ENCODE data around the gene DEAF1. TPM values are rescaled to one million over a fixed set of nuclear protein-coding genes. Genes with fewer than 3 reads are reported as not detected.

DEAF1 gene
- total and polyA plus RNA-seq, 2 donors (not counting 1 experiment from before 2014, with no cell fraction given): 9.7 to 38.3 TPM

DNA sequence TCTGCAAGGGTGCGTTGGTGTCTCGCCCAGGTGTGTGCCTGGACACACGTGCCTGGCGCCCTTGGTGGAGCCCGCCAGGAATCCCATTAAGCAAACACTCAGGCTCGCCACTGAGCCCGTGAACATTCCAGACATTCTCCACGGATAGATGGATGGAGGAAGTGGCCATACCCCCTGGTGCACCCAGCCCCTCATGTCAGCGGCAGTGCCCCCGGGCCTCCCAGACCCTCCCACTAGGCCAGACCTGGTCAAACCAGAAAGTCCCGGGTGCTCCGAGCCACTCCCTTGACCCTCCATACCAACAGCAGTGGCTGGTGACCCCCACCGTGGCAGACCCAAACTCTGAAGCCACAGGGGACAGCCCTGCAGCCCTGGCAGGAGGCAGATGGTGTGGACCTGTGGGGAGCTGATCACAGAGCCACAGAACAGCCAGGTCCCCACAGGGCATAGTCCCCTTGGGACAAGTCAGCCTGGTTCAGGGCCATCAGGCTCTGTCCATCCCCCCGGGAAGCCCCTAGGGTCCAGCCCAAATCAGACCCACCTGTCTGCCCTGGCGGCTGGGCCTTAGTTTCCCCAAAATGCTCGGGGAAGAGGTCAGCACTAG lies 12.9 kb upstream of the DEAF1 start:
- H3K4me3 ChIP-seq (replicated peaks in 1 of 4; ENCODE audit: control extremely low read depth in 1 of 4, insufficient read depth in 1 of 4, low read depth in 3 of 4, low read length in 4 of 4): no peak overlapping the region
- no peaks in the 10 kb centered on the region for H4K20me1 ChIP-seq (ENCODE audit: control insufficient read depth, extremely low read depth, insufficient read depth, low read length)
- peaks cover 4% of the 10 kb centered on the region for H3K36me3 ChIP-seq (ENCODE audit: control insufficient read depth, insufficient read depth, low read length)
- H3K9ac ChIP-seq (ENCODE audit: insufficient read depth, low read length): no peak overlapping the region
- peaks cover 11% of the 10 kb centered on the region for H3K4me1 ChIP-seq (ENCODE audit: control insufficient read depth, extremely low read depth, insufficient read depth, low read length)
- no peaks in the 10 kb centered on the region for H3K9me3 ChIP-seq (ENCODE audit: control insufficient read depth, insufficient read depth, low read depth, low read length)
- TF ChIP-seq, protein P1, sequence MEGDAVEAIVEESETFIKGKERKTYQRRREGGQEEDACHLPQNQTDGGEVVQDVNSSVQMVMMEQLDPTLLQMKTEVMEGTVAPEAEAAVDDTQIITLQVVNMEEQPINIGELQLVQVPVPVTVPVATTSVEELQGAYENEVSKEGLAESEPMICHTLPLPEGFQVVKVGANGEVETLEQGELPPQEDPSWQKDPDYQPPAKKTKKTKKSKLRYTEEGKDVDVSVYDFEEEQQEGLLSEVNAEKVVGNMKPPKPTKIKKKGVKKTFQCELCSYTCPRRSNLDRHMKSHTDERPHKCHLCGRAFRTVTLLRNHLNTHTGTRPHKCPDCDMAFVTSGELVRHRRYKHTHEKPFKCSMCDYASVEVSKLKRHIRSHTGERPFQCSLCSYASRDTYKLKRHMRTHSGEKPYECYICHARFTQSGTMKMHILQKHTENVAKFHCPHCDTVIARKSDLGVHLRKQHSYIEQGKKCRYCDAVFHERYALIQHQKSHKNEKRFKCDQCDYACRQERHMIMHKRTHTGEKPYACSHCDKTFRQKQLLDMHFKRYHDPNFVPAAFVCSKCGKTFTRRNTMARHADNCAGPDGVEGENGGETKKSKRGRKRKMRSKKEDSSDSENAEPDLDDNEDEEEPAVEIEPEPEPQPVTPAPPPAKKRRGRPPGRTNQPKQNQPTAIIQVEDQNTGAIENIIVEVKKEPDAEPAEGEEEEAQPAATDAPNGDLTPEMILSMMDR (conservative IDR thresholded peaks at IDR 0.05 in 1 of 2, IDR thresholded peaks at IDR 0.05 in 1 of 2; ENCODE audit: low read depth in 1 of 2, low read length in 2 of 2): no peak
- TF ChIP-seq EZH2 (IDR thresholded peaks at IDR 0.05; ENCODE audit: low read length, missing control alignments): no peak
- H3K27me3 ChIP-seq (ENCODE audit: control insufficient read depth, insufficient read depth, low read length): no peaks in the 10 kb centered on the region
- peak in 1 of 2 donors; percentile 27 for DNase-seq (ENCODE audit: low read depth in 2 of 2)
- H3K27ac ChIP-seq (ENCODE audit: insufficient read depth, low read length): no peak overlapping the region
- H3K79me2 ChIP-seq (ENCODE audit: control insufficient read depth, insufficient read depth, low read length): no peaks in the 10 kb centered on the region
- no peak overlapping the region for H2AFZ ChIP-seq (ENCODE audit: low read length)
- H3K4me2 ChIP-seq (ENCODE audit: extremely low read depth, insufficient read depth, low read length): no peak overlapping the region

DNA sequence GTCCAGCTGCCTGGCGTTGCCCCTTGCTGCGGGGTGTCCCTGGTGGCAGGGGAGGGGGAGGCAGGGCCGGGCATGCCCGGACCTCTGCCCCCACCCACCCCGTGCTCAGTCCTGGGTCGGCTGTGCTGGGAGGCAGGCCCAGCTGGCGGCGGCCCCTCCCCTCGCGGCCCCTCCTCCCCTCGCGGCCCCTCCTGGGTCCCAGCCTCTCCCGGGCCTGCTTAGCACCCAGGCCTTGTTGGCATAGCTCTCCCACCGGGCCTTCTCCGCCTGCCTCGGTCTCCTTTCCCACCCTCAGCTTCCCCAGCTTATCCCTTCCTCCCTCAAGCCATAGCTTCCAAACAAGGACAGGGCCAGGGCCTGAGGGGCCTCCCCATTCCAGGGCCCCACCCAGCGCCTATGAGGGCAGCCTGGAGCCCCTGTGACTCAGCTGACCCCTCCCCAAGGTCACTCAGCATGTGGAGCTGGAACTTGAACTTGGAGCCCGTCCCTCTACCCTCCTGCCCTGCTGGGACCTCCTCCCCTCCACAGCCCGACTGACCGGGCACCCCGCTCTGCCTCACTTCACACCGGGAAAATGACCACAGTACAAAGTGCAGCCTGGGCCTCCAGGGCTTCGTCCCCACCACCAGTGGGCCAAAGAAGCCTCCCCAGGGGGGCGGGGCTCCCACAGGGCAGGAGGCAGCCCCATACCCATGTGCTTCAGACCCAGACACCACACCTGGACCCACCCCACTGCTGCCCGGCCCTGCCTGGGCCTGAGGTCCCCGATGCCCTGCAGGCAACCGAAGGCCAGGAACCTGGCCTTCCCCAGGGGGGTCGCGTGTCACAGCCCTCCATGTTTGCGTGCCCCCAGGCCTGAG lies 12.2 kb upstream of the DEAF1 start:
- Histone ChIP-seq H3K4me2 (ENCODE audit: extremely low read depth, insufficient read depth, low read length) (peak overlapping the region; percentile 97), H3K9ac (ENCODE audit: insufficient read depth, low read length) (peak overlapping the region; percentile 58), H3K27ac (ENCODE audit: insufficient read depth, low read length) (peak overlapping the region; percentile 47), H2AFZ (ENCODE audit: low read length) (peak overlapping the region; percentile 60), H3K4me1 (ENCODE audit: control insufficient read depth, extremely low read depth, insufficient read depth, low read length) (peaks cover 11% of the 10 kb centered on the region), H3K27me3 (ENCODE audit: control insufficient read depth, insufficient read depth, low read length) (no peaks in the 10 kb centered on the region), H3K79me2 (ENCODE audit: control insufficient read depth, insufficient read depth, low read length) (no peaks in the 10 kb centered on the region), H3K36me3 (ENCODE audit: control insufficient read depth, insufficient read depth, low read length) (peaks cover 5% of the 10 kb centered on the region), H3K4me3 (replicated peaks in 1 of 4; ENCODE audit: control extremely low read depth in 1 of 4, insufficient read depth in 1 of 4, low read depth in 3 of 4, low read length in 4 of 4) (peak overlapping the region; percentile 60 to 79 (median 72)), H4K20me1 (ENCODE audit: control insufficient read depth, extremely low read depth, insufficient read depth, low read length) (no peaks in the 10 kb centered on the region), H3K9me3 (ENCODE audit: control insufficient read depth, insufficient read depth, low read depth, low read length) (no peaks in the 10 kb centered on the region)
- no peak for TF ChIP-seq EZH2 (IDR thresholded peaks at IDR 0.05; ENCODE audit: low read length, missing control alignments)
- TF ChIP-seq, protein P1 (conservative IDR thresholded peaks at IDR 0.05 in 1 of 2, IDR thresholded peaks at IDR 0.05 in 1 of 2; ENCODE audit: low read depth in 1 of 2, low read length in 2 of 2): no peak
- DNase-seq (ENCODE audit: low read depth in 2 of 2): peak; percentile 29 to 70

DNA sequence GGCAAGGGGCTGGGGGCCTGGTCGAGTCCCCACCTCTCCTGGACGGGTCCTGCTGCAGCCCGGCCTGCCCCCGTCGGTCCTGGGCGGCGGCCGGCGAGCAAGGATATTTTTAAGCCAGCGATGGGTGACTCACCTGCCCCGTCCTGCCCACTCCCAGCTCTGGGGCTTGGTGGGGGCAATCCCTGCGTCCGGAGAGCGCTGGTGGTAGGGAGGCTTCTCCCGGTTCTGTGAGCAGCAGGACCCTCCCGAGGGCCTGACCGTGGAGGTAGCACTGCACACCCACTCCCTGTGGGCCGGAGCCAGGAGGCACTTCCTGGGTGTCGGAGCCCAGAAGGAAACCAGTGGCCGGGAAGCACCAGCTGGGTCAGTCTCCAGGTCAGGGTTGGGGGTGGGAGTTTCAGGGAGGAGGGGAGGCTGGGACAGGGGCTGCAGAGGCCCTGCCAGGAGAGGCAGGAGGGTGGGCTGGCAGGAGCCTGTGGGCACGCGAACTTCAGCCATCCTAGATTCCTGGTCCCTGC lies 11.5 kb upstream of the DEAF1 start:
- Histone ChIP-seq H2AFZ (ENCODE audit: low read length) (peak overlapping the region; percentile 60), H3K27ac (ENCODE audit: insufficient read depth, low read length) (peak overlapping the region; percentile 47), H3K4me1 (ENCODE audit: control insufficient read depth, extremely low read depth, insufficient read depth, low read length) (peaks cover 11% of the 10 kb centered on the region), H3K79me2 (ENCODE audit: control insufficient read depth, insufficient read depth, low read length) (no peaks in the 10 kb centered on the region), H3K9ac (ENCODE audit: insufficient read depth, low read length) (peak overlapping the region; percentile 58), H3K9me3 (ENCODE audit: control insufficient read depth, insufficient read depth, low read depth, low read length) (no peaks in the 10 kb centered on the region), H3K4me3 (replicated peaks in 1 of 4; ENCODE audit: control extremely low read depth in 1 of 4, insufficient read depth in 1 of 4, low read depth in 3 of 4, low read length in 4 of 4) (peak overlapping the region; percentile 60 to 79 (median 72)), H3K36me3 (ENCODE audit: control insufficient read depth, insufficient read depth, low read length) (peaks cover 10% of the 10 kb centered on the region), H3K4me2 (ENCODE audit: extremely low read depth, insufficient read depth, low read length) (peak overlapping the region; percentile 97), H3K27me3 (ENCODE audit: control insufficient read depth, insufficient read depth, low read length) (no peaks in the 10 kb centered on the region), H4K20me1 (ENCODE audit: control insufficient read depth, extremely low read depth, insufficient read depth, low read length) (no peaks in the 10 kb centered on the region)
- TF ChIP-seq EZH2 (IDR thresholded peaks at IDR 0.05; ENCODE audit: low read length, missing control alignments): no peak
- TF ChIP-seq, protein P1 (conservative IDR thresholded peaks at IDR 0.05 in 1 of 2, IDR thresholded peaks at IDR 0.05 in 1 of 2; ENCODE audit: low read depth in 1 of 2, low read length in 2 of 2): no peak
- peak; percentile 51 to 54 for DNase-seq (ENCODE audit: low read depth in 2 of 2)

All from fibroblast of lung (primary cell).